Measurements from ENCODE around the gene SYN1. TPM values are rescaled to one million over a fixed set of nuclear protein-coding genes. Genes with fewer than 3 reads are reported as not detected.

Gene SYN1
- total RNA-seq, 1 donor from 2014 or later, result 13.9 TPM

DNA sequence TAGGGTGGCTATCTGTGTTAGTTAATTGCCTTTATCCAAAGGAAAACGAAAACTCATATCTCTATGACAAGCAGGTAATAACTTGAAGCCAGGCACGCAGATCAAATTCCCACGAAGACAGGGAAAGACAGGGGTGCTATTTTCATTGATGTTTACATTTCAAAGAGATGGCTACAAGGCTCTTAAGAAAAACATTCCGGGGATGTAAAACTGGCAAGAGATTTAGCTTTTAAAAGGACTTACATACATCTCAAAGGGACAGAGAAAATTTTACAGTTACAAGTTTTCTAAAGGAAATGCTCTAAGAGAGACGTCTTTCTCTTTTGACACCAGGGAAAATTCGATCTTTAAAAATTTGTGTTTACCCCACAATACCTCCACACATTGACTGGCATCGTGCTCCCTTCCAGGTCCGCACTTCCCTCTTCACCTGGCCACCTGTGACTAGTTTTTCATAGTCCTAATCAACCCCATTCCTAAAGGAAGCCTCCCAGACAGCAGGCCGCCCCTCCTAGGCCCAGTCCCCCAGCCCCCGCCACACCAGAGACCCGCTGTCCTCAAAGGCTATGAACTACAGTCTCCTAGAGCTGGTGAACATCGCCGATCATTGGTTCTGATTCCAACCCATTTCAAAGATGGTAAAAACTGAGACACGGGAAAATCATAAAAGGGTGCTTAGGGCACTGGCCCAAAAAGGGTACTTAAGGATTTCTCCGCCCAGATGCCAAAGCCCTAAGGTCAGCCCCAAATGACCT lies 59.3 kb downstream of the SYN1 start:
- peak overlapping the region; percentile 73 for H3K4me3 ChIP-seq
- H3K4me1 ChIP-seq, result peaks cover 17% of the 10 kb centered on the region
- TF ChIP-seq, protein P1, sequence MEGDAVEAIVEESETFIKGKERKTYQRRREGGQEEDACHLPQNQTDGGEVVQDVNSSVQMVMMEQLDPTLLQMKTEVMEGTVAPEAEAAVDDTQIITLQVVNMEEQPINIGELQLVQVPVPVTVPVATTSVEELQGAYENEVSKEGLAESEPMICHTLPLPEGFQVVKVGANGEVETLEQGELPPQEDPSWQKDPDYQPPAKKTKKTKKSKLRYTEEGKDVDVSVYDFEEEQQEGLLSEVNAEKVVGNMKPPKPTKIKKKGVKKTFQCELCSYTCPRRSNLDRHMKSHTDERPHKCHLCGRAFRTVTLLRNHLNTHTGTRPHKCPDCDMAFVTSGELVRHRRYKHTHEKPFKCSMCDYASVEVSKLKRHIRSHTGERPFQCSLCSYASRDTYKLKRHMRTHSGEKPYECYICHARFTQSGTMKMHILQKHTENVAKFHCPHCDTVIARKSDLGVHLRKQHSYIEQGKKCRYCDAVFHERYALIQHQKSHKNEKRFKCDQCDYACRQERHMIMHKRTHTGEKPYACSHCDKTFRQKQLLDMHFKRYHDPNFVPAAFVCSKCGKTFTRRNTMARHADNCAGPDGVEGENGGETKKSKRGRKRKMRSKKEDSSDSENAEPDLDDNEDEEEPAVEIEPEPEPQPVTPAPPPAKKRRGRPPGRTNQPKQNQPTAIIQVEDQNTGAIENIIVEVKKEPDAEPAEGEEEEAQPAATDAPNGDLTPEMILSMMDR (IDR thresholded peaks at IDR 0.05; ENCODE audit: borderline replicate concordance), result no peak
- peaks cover 18% of the 10 kb centered on the region for H3K36me3 ChIP-seq
- no peaks in the 10 kb centered on the region for H3K27me3 ChIP-seq (ENCODE audit: low read depth)
- H3K9me3 ChIP-seq (replicated peaks), result no peaks in the 10 kb centered on the region
- no peak for DNase-seq
- peak overlapping the region; percentile 98 for H3K27ac ChIP-seq (replicated peaks)
- intact Hi-C loops (cut with micrococcal nuclease), result no loop called here

DNA sequence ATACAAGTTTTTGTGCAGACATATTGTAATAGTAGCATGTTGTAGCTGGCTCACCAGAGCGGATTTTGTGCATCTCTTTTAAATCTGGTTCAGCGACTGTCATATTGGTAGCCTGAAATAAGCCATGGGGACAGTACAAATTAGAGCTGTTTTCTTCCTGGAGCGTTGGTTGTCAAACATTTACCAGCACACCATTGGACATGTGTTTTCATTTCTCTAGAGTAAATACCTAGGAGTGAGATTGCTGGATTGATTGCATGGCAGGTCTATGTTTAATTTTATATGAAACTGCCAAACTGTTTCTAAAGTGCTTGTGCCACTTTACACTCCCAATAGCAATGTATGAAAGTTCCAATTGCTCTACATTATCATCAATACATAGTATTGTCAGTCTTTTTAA lies 61.2 kb downstream of the SYN1 start:
- Histone ChIP-seq H3K9me3 (replicated peaks) (no peaks in the 10 kb centered on the region), H3K4me3 (no peak overlapping the region), H3K4me1 (peaks cover 16% of the 10 kb centered on the region), H3K27ac (replicated peaks) (no peak overlapping the region), H3K27me3 (ENCODE audit: low read depth) (no peaks in the 10 kb centered on the region), H3K36me3 (peaks cover 4% of the 10 kb centered on the region)
- intact Hi-C loops (cut with micrococcal nuclease), result no loop called here
- no peak for DNase-seq
- TF ChIP-seq, protein P1 (IDR thresholded peaks at IDR 0.05; ENCODE audit: borderline replicate concordance), result no peak

DNA sequence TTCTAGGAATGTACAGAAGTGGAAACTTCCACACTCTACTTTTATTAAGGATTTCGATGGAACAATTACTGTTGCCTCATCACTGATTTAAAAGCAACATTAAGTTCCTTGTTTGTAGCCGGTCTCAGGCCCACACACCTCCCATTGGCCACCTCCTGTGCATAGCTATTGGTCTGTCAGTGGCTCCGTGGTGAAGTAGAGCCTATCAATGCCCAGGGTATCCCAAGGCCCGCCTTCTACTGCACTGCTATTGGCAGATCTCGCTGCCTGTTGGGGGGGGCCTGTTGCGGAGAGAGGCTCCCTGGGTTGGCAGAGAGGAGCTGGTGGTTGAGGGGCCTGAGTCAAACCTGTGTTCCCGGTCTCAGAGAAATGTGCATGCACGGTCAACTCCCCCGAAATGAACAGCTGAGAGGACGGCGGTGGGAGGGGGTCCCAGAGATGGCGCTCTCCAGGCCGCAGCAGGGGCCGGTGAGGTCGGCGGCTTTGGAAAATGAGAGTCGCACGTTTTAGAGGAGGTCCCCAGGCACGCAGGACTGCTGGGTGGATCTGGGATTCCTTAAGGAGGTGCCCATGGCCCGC lies 63.5 kb downstream of the SYN1 start:
- Histone ChIP-seq H3K27ac (replicated peaks) (peak overlapping the region; percentile 91), H3K9me3 (replicated peaks) (no peaks in the 10 kb centered on the region), H3K36me3 (no peaks in the 10 kb centered on the region), H3K27me3 (ENCODE audit: low read depth) (no peaks in the 10 kb centered on the region), H3K4me1 (no peaks in the 10 kb centered on the region), H3K4me3 (peak overlapping the region; percentile 69)
- TF ChIP-seq, protein P1 (IDR thresholded peaks at IDR 0.05; ENCODE audit: borderline replicate concordance), result no peak
- DNase-seq, result peak; percentile 88
- intact Hi-C loops (cut with micrococcal nuclease), result no loop called here

DNA sequence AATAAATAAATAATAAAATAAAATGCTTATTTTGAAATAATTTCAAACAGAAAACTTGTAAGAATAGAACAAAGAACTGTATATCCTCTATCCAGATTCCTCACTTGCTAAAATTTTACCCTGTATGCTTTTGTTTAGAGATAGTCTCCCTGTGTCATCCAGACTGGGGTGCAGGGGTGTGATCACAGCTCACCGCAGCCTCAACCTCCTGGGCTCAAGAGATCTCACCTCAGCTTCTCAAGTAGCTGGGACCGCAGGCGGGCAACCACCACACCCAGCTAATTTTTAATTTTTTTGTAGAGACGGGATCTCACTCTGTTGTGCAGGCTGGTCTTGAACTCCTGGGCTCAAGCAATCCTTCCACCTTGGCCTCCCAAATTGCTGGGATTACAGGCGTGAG lies 76.2 kb downstream of the SYN1 start:
- peaks cover 23% of the 10 kb centered on the region for H3K4me1 ChIP-seq
- no peak for DNase-seq
- no peaks in the 10 kb centered on the region for H3K27me3 ChIP-seq (ENCODE audit: low read depth)
- intact Hi-C loops (cut with micrococcal nuclease), result no loop called here
- H3K4me3 ChIP-seq, result no peak overlapping the region
- H3K9me3 ChIP-seq (replicated peaks), result no peaks in the 10 kb centered on the region
- no peaks in the 10 kb centered on the region for H3K36me3 ChIP-seq
- TF ChIP-seq, protein P1 (IDR thresholded peaks at IDR 0.05; ENCODE audit: borderline replicate concordance), result no peak
- H3K27ac ChIP-seq (replicated peaks), result no peak overlapping the region

DNA sequence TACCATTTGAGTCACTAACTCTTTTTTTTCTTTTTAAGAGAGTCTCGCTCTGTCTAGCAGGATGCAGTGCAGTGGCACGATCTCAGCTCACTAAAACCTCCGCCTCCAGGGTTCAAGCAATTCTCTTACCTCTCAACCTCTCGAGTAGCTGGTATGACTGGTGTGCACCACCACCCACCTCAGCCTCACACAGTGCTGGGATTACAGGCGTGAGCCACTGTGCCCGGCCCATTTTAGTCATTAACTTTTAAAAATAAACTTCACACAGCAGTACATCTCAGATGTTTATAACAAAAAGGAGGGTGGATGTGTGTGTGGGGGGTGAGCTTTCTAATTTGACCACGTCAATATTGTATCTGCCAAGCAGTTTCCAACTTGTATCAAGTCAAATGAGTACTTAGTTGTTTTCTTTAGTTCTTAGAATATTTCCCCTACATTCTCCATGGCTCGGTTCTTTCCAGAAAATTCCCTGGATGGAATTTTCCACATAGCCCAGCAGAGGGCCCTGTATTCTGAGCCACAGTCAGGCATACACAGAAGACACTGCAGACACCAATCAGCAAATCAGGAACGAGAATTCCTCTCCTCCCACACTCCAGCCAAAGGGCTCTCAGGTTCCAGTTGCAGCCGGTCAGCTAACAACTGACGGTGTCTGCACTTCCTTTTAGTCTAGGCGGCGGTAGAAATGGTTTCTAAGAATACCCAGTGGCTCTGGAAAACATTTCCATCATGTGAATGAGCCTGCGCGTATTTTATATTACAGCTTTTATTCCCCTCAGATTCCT lies 78.7 kb downstream of the SYN1 start:
- Histone ChIP-seq H3K4me3 (no peak overlapping the region), H3K27me3 (ENCODE audit: low read depth) (no peaks in the 10 kb centered on the region), H3K4me1 (peaks cover 23% of the 10 kb centered on the region), H3K27ac (replicated peaks) (peak overlapping the region; percentile 84), H3K9me3 (replicated peaks) (no peaks in the 10 kb centered on the region), H3K36me3 (no peaks in the 10 kb centered on the region)
- intact Hi-C loops (cut with micrococcal nuclease), result no loop called here
- peak; percentile 63 for DNase-seq
- TF ChIP-seq, protein P1 (IDR thresholded peaks at IDR 0.05; ENCODE audit: borderline replicate concordance), result peak; percentile 67
